ENCODE results near the gene ULK1.

GRCh38 chr12:131944601-131945251 lies 50.3 kb downstream of the ULK1 start:
- TF ChIP-seq, protein P1, sequence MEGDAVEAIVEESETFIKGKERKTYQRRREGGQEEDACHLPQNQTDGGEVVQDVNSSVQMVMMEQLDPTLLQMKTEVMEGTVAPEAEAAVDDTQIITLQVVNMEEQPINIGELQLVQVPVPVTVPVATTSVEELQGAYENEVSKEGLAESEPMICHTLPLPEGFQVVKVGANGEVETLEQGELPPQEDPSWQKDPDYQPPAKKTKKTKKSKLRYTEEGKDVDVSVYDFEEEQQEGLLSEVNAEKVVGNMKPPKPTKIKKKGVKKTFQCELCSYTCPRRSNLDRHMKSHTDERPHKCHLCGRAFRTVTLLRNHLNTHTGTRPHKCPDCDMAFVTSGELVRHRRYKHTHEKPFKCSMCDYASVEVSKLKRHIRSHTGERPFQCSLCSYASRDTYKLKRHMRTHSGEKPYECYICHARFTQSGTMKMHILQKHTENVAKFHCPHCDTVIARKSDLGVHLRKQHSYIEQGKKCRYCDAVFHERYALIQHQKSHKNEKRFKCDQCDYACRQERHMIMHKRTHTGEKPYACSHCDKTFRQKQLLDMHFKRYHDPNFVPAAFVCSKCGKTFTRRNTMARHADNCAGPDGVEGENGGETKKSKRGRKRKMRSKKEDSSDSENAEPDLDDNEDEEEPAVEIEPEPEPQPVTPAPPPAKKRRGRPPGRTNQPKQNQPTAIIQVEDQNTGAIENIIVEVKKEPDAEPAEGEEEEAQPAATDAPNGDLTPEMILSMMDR (IDR thresholded peaks at IDR 0.05), result no peak
- no peak for TF ChIP-seq POLR2A (IDR thresholded peaks at IDR 0.05)

Data from adrenal gland (tissue), 5 donors.